SK-MEL-5 (cell line): ENCODE measurements around the gene SCLY. TPM values are rescaled to one million over a fixed set of nuclear protein-coding genes. Genes with fewer than 3 reads are reported as not detected.

ENCODE experiments used
- small RNA-seq, 2 experiments: library from RNA; depleted of rRNA; stranded (forward); fragments of <200 nt; gene quantifications; one replicate each; pipeline ENCODE3, GENCODE V24; 2014
- total RNA-seq: library from RNA; depleted of rRNA; stranded (reverse); fragments of >200 nt; shearing (Covaris generic); gene quantifications from 2 replicates; pipeline ENCODE4 v1.2.3, GENCODE V29; 2014; rRNA removed

The SCLY gene
- total RNA-seq, 1 experiment from 2014 or later: 64.8 TPM

Small RNA genes lying within 50 kb of the gene (small RNA-seq; reads per million reads assigned to genes)
- gene RNU6-1333P: 0 reads per million in 2 experiments

Other genes starting within 250 kb of the SCLY start
- 0.26 TPM in 1 of 2 replicates, not detected in the other for gene RAMP1, start 201.4 kb upstream of the SCLY start, total RNA-seq
- 216 and 231 TPM in 2 replicates for gene UBE2F, start 94.0 kb upstream of the SCLY start, total RNA-seq
- 0.19 and 0.29 TPM in 2 replicates for gene ESPNL, start 39.3 kb downstream of the SCLY start, total RNA-seq
- 0.03 TPM in 1 of 2 replicates, not detected in the other for gene KLHL30, start 77.7 kb downstream of the SCLY start, total RNA-seq
- 22.3 and 29.3 TPM in 2 replicates for gene ERFE, start 98.0 kb downstream of the SCLY start, total RNA-seq
- gene ILKAP, start 142.7 kb downstream of the SCLY start, total RNA-seq: 35.8 and 36.9 TPM in 2 replicates
- 157 and 191 TPM in 2 replicates for gene HES6, start 179.0 kb downstream of the SCLY start, total RNA-seq
- gene PER2, start 227.6 kb downstream of the SCLY start, total RNA-seq: 1.8 and 2.2 TPM in 2 replicates